Retinal pigment epithelial cell (primary cell): Measurements from ENCODE around the gene NFILZ.

Experiments
- DNase-seq: peaks from one replicate; pipeline ENCODE4 v3.0.0-alpha.2; 2010; ENCODE audit warnings: low read depth
- H3K4me3 ChIP-seq: 2 replicates; pipeline ENCODE4 v1.5.1; 2011; ENCODE audit warnings: mild to moderate bottlenecking, low read length, control low read depth, moderate library complexity
- TF ChIP-seq, protein P1 (sequence below): conservative IDR thresholded peaks from 2 replicates; pipeline ENCODE4 v1.5.1; 2011; ENCODE audit warnings: low read depth, low read length, control low read depth, inconsistent platforms

Gene NFILZ

GRCh38 chr19:8675066-8675465, 44.6 kb downstream of the NFILZ start:
- TF ChIP-seq, protein P1, sequence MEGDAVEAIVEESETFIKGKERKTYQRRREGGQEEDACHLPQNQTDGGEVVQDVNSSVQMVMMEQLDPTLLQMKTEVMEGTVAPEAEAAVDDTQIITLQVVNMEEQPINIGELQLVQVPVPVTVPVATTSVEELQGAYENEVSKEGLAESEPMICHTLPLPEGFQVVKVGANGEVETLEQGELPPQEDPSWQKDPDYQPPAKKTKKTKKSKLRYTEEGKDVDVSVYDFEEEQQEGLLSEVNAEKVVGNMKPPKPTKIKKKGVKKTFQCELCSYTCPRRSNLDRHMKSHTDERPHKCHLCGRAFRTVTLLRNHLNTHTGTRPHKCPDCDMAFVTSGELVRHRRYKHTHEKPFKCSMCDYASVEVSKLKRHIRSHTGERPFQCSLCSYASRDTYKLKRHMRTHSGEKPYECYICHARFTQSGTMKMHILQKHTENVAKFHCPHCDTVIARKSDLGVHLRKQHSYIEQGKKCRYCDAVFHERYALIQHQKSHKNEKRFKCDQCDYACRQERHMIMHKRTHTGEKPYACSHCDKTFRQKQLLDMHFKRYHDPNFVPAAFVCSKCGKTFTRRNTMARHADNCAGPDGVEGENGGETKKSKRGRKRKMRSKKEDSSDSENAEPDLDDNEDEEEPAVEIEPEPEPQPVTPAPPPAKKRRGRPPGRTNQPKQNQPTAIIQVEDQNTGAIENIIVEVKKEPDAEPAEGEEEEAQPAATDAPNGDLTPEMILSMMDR = no peak

DNA sequence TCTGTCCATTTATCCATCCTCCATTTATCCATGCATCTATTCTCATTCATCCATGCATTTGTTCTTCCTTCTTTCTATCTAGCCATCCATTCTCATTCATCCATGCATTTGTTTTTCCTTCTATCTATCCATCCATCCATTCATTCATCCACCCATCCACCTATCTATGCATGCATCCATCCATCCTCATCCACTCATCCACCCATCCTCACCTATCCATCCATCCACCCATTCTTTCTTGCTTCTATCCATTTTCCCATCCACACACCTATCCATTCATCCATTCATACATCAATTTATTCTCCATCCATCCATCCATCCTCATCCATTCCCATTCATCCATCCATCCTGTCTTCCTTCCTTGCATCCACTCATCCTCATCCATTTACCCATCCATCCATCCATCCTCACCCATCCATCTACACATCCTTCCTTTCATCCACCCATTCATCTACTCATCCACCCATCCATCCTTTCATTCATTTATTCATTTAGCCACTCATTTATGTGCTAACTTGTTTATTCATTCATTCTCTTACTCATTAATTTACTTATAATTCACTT, 47.9 kb downstream of the NFILZ start:
- DNase-seq = no peak
- no peak overlapping the region for H3K4me3 ChIP-seq
- TF ChIP-seq, protein P1 = no peak

More at GRCh38 chr19:8675066-8675465, 44.6 kb downstream of the NFILZ start:
- DNase-seq = no peak
- no peak overlapping the region for H3K4me3 ChIP-seq
